ENCODE measurements around the gene ZNF568.

Gene ZNF568

GRCh38 chr19:36915992-36916830 lies at the start of gene ZNF568, which contains the start of gene ZNF829:
Gene ZNF568, plus strand, starts transcription at chr19:36916332. Its CDS starts 6,439 bp downstream, at chr19:36922771.
Gene ZNF829, minus strand, starts transcription at chr19:36916291. Its CDS starts 1,124 bp downstream, at chr19:36915167.
- DNase-seq (ENCODE audit: low spot score): peak; percentile 91

- DNase-seq (ENCODE audit: low spot score): no peak
Measured at GRCh38 chr19:36876993-36877938, 38.9 kb upstream of the ZNF568 start.

GRCh38 chr19:36891768-36892357 lies 24.3 kb upstream of the ZNF568 start:
- DNase-seq (ENCODE audit: low spot score): no peak

- no peak for DNase-seq (ENCODE audit: low spot score)
Measured at GRCh38 chr19:36894849-36895383, 21.2 kb upstream of the ZNF568 start.

- DNase-seq (ENCODE audit: low spot score): no peak
Measured at GRCh38 chr19:36898422-36898821, 17.7 kb upstream of the ZNF568 start.

GRCh38 chr19:36916991-36917390 lies 859 bp downstream of the ZNF568 start:
- DNase-seq (ENCODE audit: low spot score): peak; percentile 39

- no peak for DNase-seq (ENCODE audit: low spot score)
Measured at GRCh38 chr19:36918090-36918489, 2.0 kb downstream of the ZNF568 start.

GRCh38 chr19:36931684-36932083 lies 15.6 kb downstream of the ZNF568 start:
- DNase-seq (ENCODE audit: low spot score): no peak

GRCh38 chr19:36939153-36939552 lies 23.0 kb downstream of the ZNF568 start:
- DNase-seq (ENCODE audit: low spot score): no peak

GRCh38 chr19:36950335-36951119 lies 34.4 kb downstream of the ZNF568 start:
- no peak for DNase-seq (ENCODE audit: low spot score)

- no peak for DNase-seq (ENCODE audit: low spot score)
Measured at GRCh38 chr19:36962346-36962745, 46.2 kb downstream of the ZNF568 start.

- no peak for DNase-seq (ENCODE audit: low spot score)
Measured at GRCh38 chr19:36963280-36963679, 47.1 kb downstream of the ZNF568 start.

GRCh38 chr19:36972571-36972970 lies 56.4 kb downstream of the ZNF568 start:
- peak; percentile 3 for DNase-seq (ENCODE audit: low spot score)

GRCh38 chr19:36973021-36973843 lies 57.1 kb downstream of the ZNF568 start:
- peak; percentile 90 for DNase-seq (ENCODE audit: low spot score)

- no peak for DNase-seq (ENCODE audit: low spot score)
Measured at GRCh38 chr19:36973844-36974195, 57.7 kb downstream of the ZNF568 start.

GRCh38 chr19:36986131-36986530 lies 70.0 kb downstream of the ZNF568 start:
- no peak for DNase-seq (ENCODE audit: low spot score)

GRCh38 chr19:36986601-36987000 lies 70.5 kb downstream of the ZNF568 start:
- no peak for DNase-seq (ENCODE audit: low spot score)

- DNase-seq (ENCODE audit: low spot score): no peak
Measured at GRCh38 chr19:36987091-36987490, 71.0 kb downstream of the ZNF568 start.

- DNase-seq (ENCODE audit: low spot score): no peak
Measured at GRCh38 chr19:36997152-36997842, 81.2 kb downstream of the ZNF568 start.

- DNase-seq (ENCODE audit: low spot score): no peak
Measured at GRCh38 chr19:36997843-36998235, 81.7 kb downstream of the ZNF568 start.
